HL-60 (cell line): ENCODE data around the gene ONECUT1.

Experiments used
- CTCF ChIP-seq: IDR thresholded peaks from one replicate; pipeline ENCODE4 v1.5.1; 2011; ENCODE audit warnings: low read length, control low read depth, inconsistent platforms; ENCODE audit not compliant: insufficient read depth
- GABPA ChIP-seq: IDR thresholded peaks from 2 replicates; pipeline ENCODE4 v1.6.1; 2012; ENCODE audit warnings: low read depth
- POLR2AphosphoS5 ChIP-seq: IDR thresholded peaks from 2 replicates; pipeline ENCODE4 v1.6.1; 2012; ENCODE audit warnings: low read depth
- REST ChIP-seq: IDR thresholded peaks from 2 replicates; pipeline ENCODE4 v1.6.1; 2012; ENCODE audit warnings: low read depth; ENCODE audit not compliant: insufficient replicate concordance

GRCh38 chr15:52734329-52734728 is 55.8 kb downstream of the ONECUT1 start:
- TF ChIP-seq CTCF (no peak), GABPA (no peak), POLR2AphosphoS5 (no peak), REST (no peak)
